CD4-positive, alpha-beta memory T cell (primary cell): ENCODE results near the gene TRRAP. TPM values are rescaled to one million over a fixed set of nuclear protein-coding genes. Genes with fewer than 3 reads are reported as not detected.
A peak's percentile ranks its signal among the peaks of the same experiment; 100 is the strongest.

Experiments
- CTCF ChIA-PET: fragments of 350-600 bp; sonication (Branson Sonifier 250); formaldehyde crosslinking; loops from one replicate; lab custom pipeline; 2021; ENCODE audit warnings: inconsistent platforms; ENCODE audit not compliant: partially characterized antibody; lab: Charles Lee
- POLR2A ChIA-PET: fragments of 350-600 bp; sonication (Branson Sonifier 250); formaldehyde crosslinking; loops from one replicate; lab custom pipeline; 2021; ENCODE audit not compliant: partially characterized antibody; lab: Charles Lee
- DNase-seq, 5 donors: peaks; one replicate each; pipeline versions ENCODE4 v3.0.0 to v3.0.0-alpha.2; 2020 to 2022; ENCODE audit warnings: mixed read lengths in 1 of 5
- H3K27ac ChIP-seq: one replicate; pipeline ENCODE4 v1.7.0; 2013; ENCODE audit warnings: low read depth, low read length
- H3K27me3 ChIP-seq: 2 replicates; pipeline ENCODE4 v1.7.0; 2013; ENCODE audit warnings: mild to moderate bottlenecking, low read length, moderate library complexity; ENCODE audit not compliant: insufficient read depth
- H3K36me3 ChIP-seq: 2 replicates; pipeline ENCODE4 v1.7.0; 2013; ENCODE audit warnings: mild to moderate bottlenecking, low read length, moderate library complexity; ENCODE audit not compliant: insufficient read depth
- H3K4me1 ChIP-seq: 2 replicates; pipeline ENCODE4 v1.7.0; 2013; ENCODE audit warnings: mild to moderate bottlenecking, low read length, moderate library complexity; ENCODE audit not compliant: insufficient read depth
- H3K4me3 ChIP-seq, 2 donors: one replicate each; pipeline ENCODE4 v1.7.0; 2013; ENCODE audit warnings: low read length in 2 of 2, mild to moderate bottlenecking in 1 of 2
- H3K9me3 ChIP-seq, 2 donors: one replicate each; pipeline ENCODE4 v1.7.0; 2013; ENCODE audit warnings: low read length in 2 of 2, control low read depth in 1 of 2; ENCODE audit not compliant: control insufficient read depth in 1 of 2
- H3K27ac Mint-ChIP-seq, 7 donors: one replicate each; pipeline ENCODE4 v1.8.0; 2020 to 2021; ENCODE audit warnings: mixed read lengths in 7 of 7, mild to moderate bottlenecking in 6 of 7, inconsistent platforms in 3 of 7, moderate library complexity in 3 of 7
- H3K27me3 Mint-ChIP-seq, 2 donors: one replicate each; pipeline ENCODE4 v1.8.0; 2020 to 2021; ENCODE audit warnings: mixed read lengths in 2 of 2
- H3K36me3 Mint-ChIP-seq, 2 donors: one replicate each; pipeline ENCODE4 v1.8.0; 2020 to 2021; ENCODE audit warnings: mixed read lengths in 2 of 2, inconsistent platforms in 1 of 2, mild to moderate bottlenecking in 1 of 2
- H3K4me1 Mint-ChIP-seq, 4 donors: one replicate each; pipeline ENCODE4 v1.8.0; 2020 to 2021; ENCODE audit warnings: mixed read lengths in 4 of 4, mild to moderate bottlenecking in 1 of 4
- H3K4me3 Mint-ChIP-seq, 8 donors: one replicate each; pipeline ENCODE4 v1.8.0; 2020 to 2021; ENCODE audit warnings: mixed read lengths in 8 of 8, mild to moderate bottlenecking in 7 of 8, moderate library complexity in 6 of 8, inconsistent platforms in 3 of 8
- H3K9me3 Mint-ChIP-seq, 8 donors: one replicate each; pipeline ENCODE4 v1.8.0; 2020 to 2021; ENCODE audit warnings: mixed read lengths in 8 of 8, mild to moderate bottlenecking in 5 of 8, inconsistent platforms in 3 of 8, moderate library complexity in 1 of 8
- intact Hi-C: fragments of 100-400 bp; cut with micrococcal nuclease; formaldehyde crosslinking; loops from one replicate; pipeline ENCODE4 v1.15.1; 2023
- polyA plus RNA-seq, 2 donors: library from polyadenylated mRNA; unstranded; fragments of 300-500 nt; fragmentation: Illumina TruSeq; gene quantifications; one replicate each; pipeline ENCODE4 v1.2.3, GENCODE V29; 2021
- total RNA-seq, 2 experiments: library from RNA; stranded (reverse); gene quantifications; one replicate each; pipeline ENCODE4 v1.2.3, GENCODE V29; 2021

Gene TRRAP
- total and polyA plus RNA-seq, 4 experiments from 2014 or later = 0.42 to 89.9 (median 46.0) TPM

GRCh38 chr7:99030951-99031350 lies 152.6 kb downstream of the TRRAP start:
- POLR2A ChIA-PET = no interaction called here
- Mint-ChIP-seq H3K27ac (peak overlapping the region in 4 of 7 donors; percentile 23 to 47 (median 35)), H3K4me1 (peaks cover 0 to 3% (median 0%) of the 10 kb centered on the region in 4 donors), H3K4me3 (no peak overlapping the region), H3K9me3 (no peaks in the 10 kb centered on the region), H3K27me3 (no peaks in the 10 kb centered on the region), H3K36me3 (peaks cover 42 to 73% of the 10 kb centered on the region in 2 donors)
- no peak for DNase-seq
- H3K27me3 ChIP-seq = no peaks in the 10 kb centered on the region
- peaks cover 57% of the 10 kb centered on the region for H3K36me3 ChIP-seq
- no peak overlapping the region for H3K4me3 ChIP-seq
- intact Hi-C loops = no loop called here
- H3K4me1 ChIP-seq = no peaks in the 10 kb centered on the region
- H3K9me3 ChIP-seq = no peaks in the 10 kb centered on the region
- no peak overlapping the region for H3K27ac ChIP-seq
- CTCF ChIA-PET = interaction anchor here (3.0 kb wide), 1 partner anchor 9 kb away, joined by 14 read pairs; no protein-coding TSS in a partner anchor

- H3K27ac Mint-ChIP-seq = peak overlapping the region in 1 of 7 donors; percentile 50
Measured at GRCh38 chr7:99031496-99031895, 153.2 kb downstream of the TRRAP start.

GRCh38 chr7:99032928-99033327 lies 154.6 kb downstream of the TRRAP start:
- ChIA-PET CTCF (no interaction called here), POLR2A (no interaction called here)
- H3K9me3 ChIP-seq = no peaks in the 10 kb centered on the region
- H3K27me3 ChIP-seq = no peaks in the 10 kb centered on the region
- no peak overlapping the region for H3K4me3 ChIP-seq
- peaks cover 73% of the 10 kb centered on the region for H3K36me3 ChIP-seq
- Mint-ChIP-seq H3K27ac (no peak overlapping the region), H3K4me1 (peaks cover 0 to 2% (median 0%) of the 10 kb centered on the region in 4 donors), H3K36me3 (peaks cover 48 to 83% of the 10 kb centered on the region in 2 donors), H3K9me3 (no peaks in the 10 kb centered on the region), H3K4me3 (no peak overlapping the region), H3K27me3 (no peaks in the 10 kb centered on the region)
- no peak overlapping the region for H3K27ac ChIP-seq
- intact Hi-C loops = no loop called here
- no peaks in the 10 kb centered on the region for H3K4me1 ChIP-seq
- no peak for DNase-seq

More at GRCh38 chr7:99031496-99031895, 153.2 kb downstream of the TRRAP start:
- CTCF ChIA-PET = interaction anchor here (3.0 kb wide), 1 partner anchor 8 kb away, joined by 14 read pairs; no protein-coding TSS in a partner anchor
- Histone ChIP-seq H3K27ac (no peak overlapping the region), H3K4me3 (no peak overlapping the region), H3K27me3 (no peaks in the 10 kb centered on the region), H3K4me1 (no peaks in the 10 kb centered on the region), H3K9me3 (no peaks in the 10 kb centered on the region), H3K36me3 (peaks cover 60% of the 10 kb centered on the region)
- H3K4me1 Mint-ChIP-seq = peaks cover 0 to 3% (median 0%) of the 10 kb centered on the region in 4 donors
- H3K36me3 Mint-ChIP-seq = peaks cover 46 to 76% of the 10 kb centered on the region in 2 donors
- intact Hi-C loops = no loop called here
- H3K4me3 Mint-ChIP-seq = no peak overlapping the region
- H3K9me3 Mint-ChIP-seq = no peaks in the 10 kb centered on the region
- no peak for DNase-seq
- H3K27me3 Mint-ChIP-seq = no peaks in the 10 kb centered on the region
- POLR2A ChIA-PET = no interaction called here

GRCh38 chr7:99033765-99034164 lies 155.4 kb downstream of the TRRAP start:
- no peak for DNase-seq
- Mint-ChIP-seq H3K27me3 (no peaks in the 10 kb centered on the region), H3K9me3 (no peaks in the 10 kb centered on the region), H3K4me1 (peaks cover 0 to 2% (median 0%) of the 10 kb centered on the region in 4 donors), H3K36me3 (peaks cover 50 to 83% of the 10 kb centered on the region in 2 donors), H3K27ac (no peak overlapping the region), H3K4me3 (no peak overlapping the region)
- Histone ChIP-seq H3K36me3 (peaks cover 78% of the 10 kb centered on the region), H3K27me3 (no peaks in the 10 kb centered on the region), H3K4me1 (no peaks in the 10 kb centered on the region), H3K9me3 (no peaks in the 10 kb centered on the region), H3K4me3 (no peak overlapping the region), H3K27ac (no peak overlapping the region)
- intact Hi-C loops = no loop called here
- CTCF ChIA-PET = no interaction called here
- POLR2A ChIA-PET = no interaction called here

- peak overlapping the region in 2 of 7 donors; percentile 1 to 66 for H3K27ac Mint-ChIP-seq
- Histone ChIP-seq H3K27me3 (no peaks in the 10 kb centered on the region), H3K4me1 (no peaks in the 10 kb centered on the region), H3K4me3 (no peak overlapping the region), H3K9me3 (no peaks in the 10 kb centered on the region), H3K36me3 (peaks cover 83% of the 10 kb centered on the region), H3K27ac (no peak overlapping the region)
- DNase-seq = no peak
- POLR2A ChIA-PET = no interaction called here
- no peaks in the 10 kb centered on the region for H3K27me3 Mint-ChIP-seq
- no peaks in the 10 kb centered on the region for H3K9me3 Mint-ChIP-seq
- CTCF ChIA-PET = interaction anchor here (1.1 to 7.8 kb wide), 2 partner anchors 12 to 277 kb away, joined by 3 to 99 read pairs; no protein-coding TSS in a partner anchor
- H3K4me1 Mint-ChIP-seq = peaks cover 0 to 2% (median under 1%) of the 10 kb centered on the region in 4 donors
- H3K4me3 Mint-ChIP-seq = no peak overlapping the region
- H3K36me3 Mint-ChIP-seq = peaks cover 48 to 76% of the 10 kb centered on the region in 2 donors
- intact Hi-C loops = no loop called here
Measured at GRCh38 chr7:99034932-99035722, 156.8 kb downstream of the TRRAP start.

GRCh38 chr7:99035723-99036545 lies 157.6 kb downstream of the TRRAP start:
- Mint-ChIP-seq H3K27me3 (no peaks in the 10 kb centered on the region), H3K36me3 (peaks cover 53 to 77% of the 10 kb centered on the region in 2 donors), H3K4me1 (peaks cover 0 to 7% (median 5%) of the 10 kb centered on the region in 4 donors), H3K27ac (peak overlapping the region in 2 of 7 donors; percentile 1 to 17), H3K4me3 (no peak overlapping the region), H3K9me3 (no peaks in the 10 kb centered on the region)
- Histone ChIP-seq H3K9me3 (no peaks in the 10 kb centered on the region), H3K27ac (no peak overlapping the region), H3K4me3 (no peak overlapping the region), H3K36me3 (peaks cover 76% of the 10 kb centered on the region), H3K27me3 (no peaks in the 10 kb centered on the region), H3K4me1 (no peaks in the 10 kb centered on the region)
- no peak for DNase-seq
- ChIA-PET CTCF (interaction anchor here (0.6 to 7.8 kb wide), 4 partner anchors 8 to 277 kb away, joined by 3 to 99 read pairs (median 3); no protein-coding TSS in a partner anchor), POLR2A (no interaction called here)
- intact Hi-C loops = no loop called here
